HL-60/S4 treated with phorbol 12-myristate 13-acetate at 8.2 ng/mL for 4 days and 3 days (cell line): ENCODE measurements around the gene MRGPRE.

Experiments used
- in situ Hi-C: fragments of 300-500 bp; cut with MboI; formaldehyde crosslinking; loops from 2 replicates; pipeline ENCODE4 v1.15.0; 2022; ENCODE audit warnings: low sequenced_read_pairs

Gene MRGPRE

GRCh38 chr11:3214420-3214699 lies 17.9 kb downstream of the MRGPRE start:
- in situ Hi-C loops = no loop called here

- in situ Hi-C loops = no loop called here
Measured at GRCh38 chr11:3213659-3214419, 18.4 kb downstream of the MRGPRE start.

DNA sequence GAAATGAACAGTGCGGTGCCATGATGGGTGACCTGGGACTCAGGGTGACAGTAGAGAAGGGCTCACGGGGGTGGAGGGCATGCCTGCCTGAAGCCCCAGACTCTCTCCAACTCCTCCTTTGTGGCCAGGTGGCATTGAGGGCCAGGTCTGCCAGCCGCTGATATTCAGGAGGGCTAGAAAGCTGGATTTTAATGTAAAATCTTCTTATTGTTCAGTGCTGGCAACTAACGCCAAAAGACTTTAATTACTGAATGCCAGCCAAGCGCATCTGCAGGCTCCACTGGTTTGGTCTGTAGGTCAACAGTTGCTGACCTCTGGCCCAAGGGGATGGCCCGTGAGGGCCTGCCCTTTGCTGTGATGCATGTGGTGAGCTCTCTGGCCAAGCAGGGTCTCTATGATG lies 23.9 kb downstream of the MRGPRE start:
- in situ Hi-C loops = no loop called here

- in situ Hi-C loops = no loop called here
Measured at GRCh38 chr11:3207526-3208189, 24.6 kb downstream of the MRGPRE start.

GRCh38 chr11:3206922-3207204 lies 25.4 kb downstream of the MRGPRE start:
- in situ Hi-C loops = no loop called here

GRCh38 chr11:3206156-3206921 lies 25.9 kb downstream of the MRGPRE start:
- in situ Hi-C loops = no loop called here

DNA sequence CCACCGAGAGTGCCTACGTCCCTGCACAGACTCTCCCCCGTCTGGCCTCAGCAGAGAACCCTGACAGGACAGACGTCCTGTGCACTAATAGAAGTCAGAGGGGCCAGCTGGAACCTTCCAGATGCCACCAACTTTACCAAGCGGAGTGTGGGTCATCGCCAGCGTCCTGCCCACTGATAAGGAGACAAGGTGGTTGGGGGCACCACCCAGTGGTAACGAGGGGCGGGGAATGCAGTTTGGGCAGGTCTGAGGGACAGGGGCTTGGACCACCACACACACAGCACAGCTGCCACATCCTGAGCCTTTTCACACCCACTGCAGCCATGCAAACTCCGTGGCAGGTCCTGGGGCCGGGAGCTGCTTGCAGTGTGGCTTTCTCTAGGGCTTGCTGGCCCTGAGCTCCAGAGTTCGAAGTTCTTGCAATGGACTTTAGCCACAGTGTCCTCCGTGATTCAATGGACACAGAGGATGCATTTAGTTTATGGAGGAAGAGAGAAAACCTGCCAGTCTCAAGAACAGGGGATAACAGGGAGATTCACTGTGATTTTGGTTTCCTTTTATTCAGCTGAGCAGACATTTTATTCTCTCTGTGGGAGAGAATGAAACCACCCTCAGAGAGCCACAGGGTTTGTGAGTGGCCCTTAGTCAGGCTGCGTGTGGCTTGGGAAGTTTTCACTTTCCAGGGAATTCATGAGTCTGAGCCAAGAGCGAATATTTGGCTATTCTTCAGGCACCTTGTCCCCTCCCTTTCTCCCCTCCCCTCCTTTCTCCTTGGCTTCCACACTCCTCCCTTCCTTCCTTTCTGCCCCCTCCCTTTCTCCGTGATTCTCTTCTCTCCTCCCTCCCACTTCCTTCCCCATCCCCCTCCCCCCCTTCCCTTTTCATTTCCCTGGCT lies 26.7 kb downstream of the MRGPRE start:
- in situ Hi-C loops = no loop called here

GRCh38 chr11:3204141-3205015 lies 27.8 kb downstream of the MRGPRE start:
- in situ Hi-C loops = no loop called here

GRCh38 chr11:3203221-3204043 lies 28.8 kb downstream of the MRGPRE start:
- in situ Hi-C loops = no loop called here

GRCh38 chr11:3202759-3203158 lies 29.5 kb downstream of the MRGPRE start:
- in situ Hi-C loops = no loop called here

DNA sequence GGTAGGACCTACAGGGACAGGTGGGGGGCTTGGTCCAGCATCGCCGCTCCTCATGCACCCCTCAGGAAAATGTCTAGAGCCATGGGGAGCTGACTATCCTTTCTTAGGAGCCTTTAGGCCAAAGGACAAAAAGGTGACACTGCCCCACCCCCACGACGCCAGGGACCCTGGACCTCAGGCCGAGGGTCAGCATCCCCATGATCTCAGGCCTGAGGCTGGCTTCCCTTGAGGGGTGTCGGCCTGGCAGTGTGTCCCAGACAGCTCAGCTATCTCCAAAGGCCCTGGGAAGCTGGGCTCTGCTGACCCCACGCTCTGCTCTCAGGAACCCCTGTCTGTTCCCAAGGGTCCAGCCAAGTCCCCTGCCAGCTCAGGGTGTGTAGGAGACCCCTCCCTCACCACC lies 29.9 kb downstream of the MRGPRE start:
- in situ Hi-C loops = no loop called here

- in situ Hi-C loops = no loop called here
Measured at GRCh38 chr11:3201677-3202181, 30.5 kb downstream of the MRGPRE start.

DNA sequence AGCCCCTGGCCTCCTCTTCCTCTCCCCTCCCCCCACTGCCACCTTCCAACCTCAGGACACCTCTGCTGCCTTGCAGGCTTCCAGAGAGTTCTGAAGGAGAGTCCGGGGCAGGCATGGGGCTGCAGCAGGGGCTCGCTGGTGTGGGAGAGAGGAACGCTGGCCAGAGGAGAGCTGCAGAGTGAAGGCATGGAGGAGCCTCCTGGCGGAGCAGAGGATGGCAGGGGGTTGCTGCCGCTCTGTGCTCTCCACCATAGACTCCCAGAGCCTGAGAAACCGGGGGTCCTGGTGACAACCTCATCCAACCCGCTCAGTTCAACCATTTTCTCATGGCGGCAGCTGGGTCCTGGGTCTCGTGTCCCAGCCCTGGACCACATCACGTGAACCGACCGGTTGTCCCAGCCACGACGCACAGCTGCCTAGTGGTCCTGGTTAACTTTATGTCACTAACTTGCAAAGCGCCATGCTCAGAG lies 31.1 kb downstream of the MRGPRE start:
- in situ Hi-C loops = no loop called here

- in situ Hi-C loops = no loop called here
Measured at GRCh38 chr11:3200388-3201111, 31.7 kb downstream of the MRGPRE start.

- in situ Hi-C loops = no loop called here
Measured at GRCh38 chr11:3199537-3200295, 32.5 kb downstream of the MRGPRE start.

DNA sequence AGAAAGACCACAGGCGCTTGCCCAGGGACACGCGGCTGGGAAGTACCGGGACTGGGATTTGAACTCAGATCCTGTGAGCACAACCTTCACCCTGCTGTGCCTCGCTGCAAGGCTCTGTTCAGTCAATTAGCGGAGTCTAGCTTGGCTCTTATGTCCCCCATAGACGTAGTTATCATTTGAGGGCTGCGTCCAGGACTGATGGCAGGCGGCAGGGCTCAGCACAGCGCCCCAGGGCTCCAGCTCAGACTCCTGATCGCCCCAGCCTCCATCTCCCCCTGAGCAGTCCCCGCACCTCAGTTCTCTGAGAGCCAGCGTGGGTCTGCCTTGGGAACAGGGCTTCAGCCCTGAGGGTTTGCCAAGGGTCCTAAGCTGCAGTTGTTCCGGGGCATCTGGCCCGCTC lies 33.4 kb downstream of the MRGPRE start:
- in situ Hi-C loops = no loop called here

DNA sequence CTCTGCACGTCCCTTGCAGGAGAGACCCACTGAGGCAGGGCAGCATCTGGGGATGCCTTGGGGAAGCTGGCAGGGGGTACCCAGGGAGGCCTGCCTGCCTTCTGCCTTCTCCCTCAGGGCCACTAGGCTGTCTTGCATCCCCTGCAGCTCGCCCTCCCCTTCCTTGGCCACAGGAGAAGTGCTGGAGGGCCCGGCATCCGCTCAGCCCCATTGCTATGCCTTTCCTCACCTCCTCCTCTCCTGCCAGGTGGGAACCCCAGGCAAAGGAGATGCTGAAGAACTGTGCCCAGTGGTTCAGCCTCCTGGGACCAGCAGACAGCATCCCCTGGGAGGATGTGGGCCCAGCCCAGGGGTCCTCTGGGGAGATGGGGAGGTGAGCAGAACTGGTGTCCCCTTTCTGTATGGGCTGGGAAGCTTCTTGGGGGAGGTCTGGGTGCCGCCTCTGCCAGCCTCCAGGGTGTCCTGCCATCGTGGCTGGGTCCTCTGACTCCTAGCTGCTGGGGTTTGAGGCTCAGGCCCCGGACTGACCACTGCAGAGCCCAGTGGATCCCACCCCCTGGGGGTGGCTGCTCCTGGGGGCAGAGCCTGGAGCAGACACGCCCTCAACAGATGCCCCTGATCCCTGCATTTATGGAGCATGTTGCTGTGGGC lies 34.2 kb downstream of the MRGPRE start:
- in situ Hi-C loops = no loop called here
